Measurements from ENCODE around the gene MEIS2.

MEIS2 gene

DNA sequence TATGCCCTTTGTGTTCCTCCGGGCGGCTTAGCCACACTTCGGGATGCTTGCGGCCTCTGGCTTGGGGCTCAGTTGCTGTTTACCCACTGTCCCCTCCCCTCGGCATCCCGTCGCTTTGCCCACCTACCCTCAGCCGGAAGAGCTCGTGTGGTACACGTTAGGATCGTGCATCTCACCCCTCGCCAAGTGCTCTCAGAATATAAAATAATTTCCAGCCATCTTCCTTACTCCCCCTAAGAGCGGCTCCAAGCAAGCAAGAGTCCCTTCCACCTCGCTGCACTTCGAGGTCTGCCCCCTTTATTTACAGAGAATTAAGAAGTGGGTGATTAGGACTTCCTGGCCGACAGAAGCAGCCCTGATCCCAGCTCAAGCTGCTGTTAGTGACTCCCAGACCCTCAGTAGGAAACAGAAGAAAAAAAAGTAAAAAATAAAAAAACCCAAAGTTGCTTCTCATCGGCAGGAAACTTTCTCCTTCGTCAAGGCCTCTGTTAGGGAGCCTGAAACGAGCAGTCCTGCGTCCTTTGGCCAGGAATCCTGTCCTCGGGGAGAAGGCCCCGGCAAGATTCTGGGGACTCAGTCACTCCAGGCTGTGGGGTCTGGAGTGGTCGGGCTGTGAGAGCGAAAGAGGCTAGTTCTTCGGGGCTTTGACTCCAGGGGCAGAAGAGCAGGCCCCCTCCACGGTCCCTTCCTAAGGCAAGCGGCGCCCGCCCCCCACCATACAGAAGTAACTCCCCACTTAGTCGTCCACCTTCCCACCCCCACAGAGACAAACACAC lies 3.0 kb downstream of the MEIS2 start:
- DNase-seq: peak; percentile 42

DNA sequence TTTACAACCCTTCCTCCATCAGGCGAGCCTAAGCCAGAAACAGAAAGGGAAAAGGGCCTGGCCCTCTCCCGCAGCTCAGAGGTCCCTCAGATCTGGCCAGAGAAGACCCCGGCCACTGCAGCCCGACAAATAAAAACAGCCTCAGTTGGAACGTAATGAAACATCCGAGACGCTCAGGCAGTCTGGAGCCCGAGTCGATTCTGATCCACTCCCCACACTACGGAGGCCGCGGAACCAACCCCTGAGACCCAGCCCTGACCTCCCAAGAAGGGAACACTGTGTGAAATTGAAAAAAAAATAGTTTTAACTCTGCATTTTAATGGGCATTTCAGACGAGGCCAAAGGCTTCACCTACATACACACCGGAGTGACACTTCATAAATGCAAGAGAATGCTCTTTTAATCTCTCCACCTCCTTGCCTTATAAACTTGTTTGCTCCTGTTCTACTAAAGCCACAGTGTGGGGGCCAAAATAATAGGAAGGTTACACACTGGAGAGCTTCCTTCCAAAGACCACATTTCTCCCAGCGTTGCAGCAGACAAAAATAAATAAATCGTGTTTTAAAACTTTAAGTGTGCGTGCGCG lies 3.7 kb downstream of the MEIS2 start:
- DNase-seq: no peak

DNA sequence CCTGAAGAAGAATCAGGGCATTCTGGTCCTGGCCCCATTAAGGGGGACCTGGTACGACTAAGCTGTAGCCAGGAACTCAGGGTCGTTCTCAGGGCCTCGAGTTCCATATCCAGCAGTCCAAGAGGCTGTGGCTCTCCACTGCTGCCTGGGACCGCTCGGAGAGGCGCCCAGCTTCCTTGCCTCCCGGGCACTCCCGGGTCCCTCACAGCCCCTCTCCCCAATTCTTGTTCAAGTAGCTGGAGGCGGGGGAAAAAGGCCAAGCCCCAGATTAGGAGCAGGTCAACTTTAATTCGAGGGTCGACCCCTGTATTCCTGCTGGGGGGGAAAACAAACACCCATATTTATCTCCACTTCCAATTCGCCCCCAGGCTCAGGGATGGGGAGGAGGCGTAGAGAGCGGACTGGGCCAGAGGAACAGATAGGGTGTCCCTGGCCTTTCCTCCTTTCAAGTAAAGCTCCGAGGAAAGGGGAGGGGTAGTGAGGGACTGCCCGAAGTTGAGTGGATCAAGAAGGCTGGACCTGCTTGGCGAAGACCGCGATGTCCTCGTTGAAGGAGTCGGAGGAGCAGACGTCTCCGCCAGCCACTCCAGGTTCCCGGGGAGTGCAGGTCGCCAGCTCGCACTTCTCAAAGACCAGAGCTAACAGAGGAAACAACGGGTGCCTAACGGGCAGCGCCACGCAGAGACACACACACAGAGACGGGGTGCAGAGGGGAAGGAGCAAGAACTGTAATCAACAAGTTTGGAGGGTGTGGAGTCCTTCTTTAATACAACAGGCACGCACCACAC lies 4.4 kb downstream of the MEIS2 start:
- DNase-seq: no peak

DNA sequence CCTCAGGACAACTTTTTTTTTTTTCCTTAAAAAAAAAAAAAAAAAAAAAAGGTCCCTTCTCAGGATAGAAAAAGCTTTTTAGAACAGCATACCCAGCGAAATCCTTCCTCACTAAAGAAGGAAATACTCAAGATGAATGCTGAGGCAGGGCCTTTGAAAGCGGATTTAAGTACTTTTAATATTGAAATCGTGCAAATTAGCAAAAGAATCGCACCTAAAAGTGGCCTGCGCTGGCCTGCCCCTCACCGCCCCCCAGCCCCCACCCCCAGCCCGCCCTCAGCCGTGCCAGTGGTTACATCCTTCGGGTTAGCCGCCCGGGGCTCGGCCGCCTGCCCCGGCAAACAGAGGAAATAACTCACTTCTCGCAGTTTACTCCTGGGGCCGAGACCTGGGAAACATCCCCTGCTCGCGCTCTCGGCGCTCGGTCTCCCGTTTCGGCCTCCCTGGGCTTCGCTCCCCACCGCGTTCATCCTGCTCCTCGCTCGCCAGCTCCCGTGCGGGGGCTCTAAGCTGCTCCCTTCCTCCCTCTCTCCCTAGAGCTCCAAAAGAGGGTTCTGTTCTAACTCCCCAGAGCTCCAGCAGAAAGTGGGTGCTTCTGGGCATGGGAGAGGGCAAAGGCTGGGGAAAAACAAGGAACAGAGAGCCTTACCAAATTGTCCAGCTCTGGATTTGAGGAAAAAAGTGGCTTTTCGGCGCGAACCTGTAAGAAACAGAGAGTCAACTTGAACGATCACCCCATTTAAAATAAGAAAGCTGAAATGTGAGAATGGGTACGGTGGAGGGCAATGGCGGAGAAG lies 5.2 kb downstream of the MEIS2 start:
- no peak for DNase-seq

DNA sequence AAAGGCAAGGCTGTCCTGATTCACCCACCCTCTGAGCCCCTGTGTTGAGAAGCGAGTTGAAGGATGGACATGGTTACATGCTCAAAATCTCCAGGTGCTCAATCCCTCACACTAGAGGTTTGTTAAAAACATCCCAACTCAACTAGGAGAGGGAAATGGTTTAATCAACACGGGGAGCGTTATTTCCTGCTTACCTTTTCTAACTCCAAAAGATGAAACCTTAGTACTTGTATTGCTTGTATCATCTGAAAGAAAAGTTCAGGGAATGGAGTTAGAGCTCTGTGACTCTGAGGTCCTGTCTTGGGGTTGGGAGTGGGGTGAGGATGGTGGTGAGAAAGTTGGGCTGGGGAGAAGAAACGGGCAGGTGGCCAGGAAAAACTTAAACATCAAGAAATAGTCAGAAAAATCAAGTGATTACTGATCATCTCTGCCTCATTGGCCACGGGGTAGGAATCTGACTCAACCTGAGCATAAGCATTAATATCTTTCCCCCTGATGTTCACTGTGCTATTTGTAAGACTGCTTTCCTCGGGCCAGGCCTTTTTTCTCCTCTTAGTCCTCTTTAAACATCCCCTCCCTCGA lies 5.9 kb downstream of the MEIS2 start:
- DNase-seq: no peak

DNA sequence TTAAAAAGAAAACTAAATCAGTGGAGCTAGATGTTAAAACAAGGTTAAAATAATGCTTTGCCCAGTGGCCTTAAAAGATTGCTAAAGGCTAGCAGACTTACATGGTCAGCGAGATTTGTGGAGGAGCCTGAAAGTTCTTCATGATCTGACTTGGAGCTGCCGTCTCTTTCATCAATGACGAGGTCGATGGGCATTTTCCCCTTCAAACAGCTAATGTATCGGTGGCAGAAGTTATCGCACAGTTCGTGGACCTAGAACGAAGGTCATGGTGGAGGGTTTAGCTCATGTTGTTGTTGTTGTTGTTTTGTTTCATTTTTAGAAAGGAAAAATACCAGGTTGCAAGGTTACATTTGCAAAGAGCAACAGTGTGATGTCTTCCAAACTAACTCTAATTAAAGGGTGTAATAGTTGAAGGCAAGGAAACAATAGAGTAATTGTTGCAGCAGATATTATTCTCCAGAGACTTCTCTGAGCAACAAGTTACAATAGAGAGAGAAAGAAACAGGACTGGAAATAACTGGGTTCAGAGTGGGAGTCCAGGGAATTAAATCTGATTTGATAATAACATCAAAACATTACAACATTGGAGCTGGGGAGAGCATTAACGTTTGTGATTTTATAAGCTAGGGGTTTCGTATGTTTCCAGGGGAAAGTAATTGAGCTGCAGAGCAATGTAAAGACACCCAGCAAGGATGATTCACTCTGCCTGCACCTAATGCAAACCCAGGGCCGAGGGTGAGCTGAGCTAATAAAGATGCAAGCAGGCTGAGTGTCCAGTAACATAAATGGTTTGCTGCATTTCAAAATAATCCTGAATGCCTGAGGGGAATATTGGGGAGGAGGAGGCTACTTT lies 6.6 kb downstream of the MEIS2 start:
- no peak for DNase-seq

DNA sequence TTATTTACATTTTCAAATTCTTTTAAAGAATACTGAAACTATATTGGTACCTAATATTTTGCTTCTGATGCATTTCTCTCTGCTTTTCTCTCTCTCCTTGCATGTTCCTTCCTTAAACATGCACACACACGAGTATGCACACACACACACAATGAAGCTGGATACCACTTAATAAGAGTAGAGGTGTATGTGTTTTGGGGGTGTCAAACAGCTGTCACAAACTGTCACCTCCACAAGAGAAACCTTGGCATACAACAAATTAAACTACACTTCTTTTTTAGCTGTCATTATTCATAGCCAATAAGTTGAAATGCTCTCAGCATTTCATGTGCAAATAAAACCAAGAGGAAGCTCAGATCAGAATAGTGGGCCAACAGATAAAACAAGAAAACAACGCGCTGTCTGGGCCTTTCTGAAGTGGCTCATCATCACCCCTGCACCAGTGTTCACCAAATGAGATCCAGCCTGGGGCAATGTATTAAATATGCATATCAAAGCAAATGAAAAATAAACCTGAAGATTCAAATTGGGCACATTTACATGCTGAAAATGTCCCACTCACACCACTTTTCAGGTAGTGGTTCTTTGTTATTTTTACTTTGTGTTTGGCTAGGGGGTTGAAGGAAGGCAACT lies 9.7 kb downstream of the MEIS2 start:
- no peak for DNase-seq

DNA sequence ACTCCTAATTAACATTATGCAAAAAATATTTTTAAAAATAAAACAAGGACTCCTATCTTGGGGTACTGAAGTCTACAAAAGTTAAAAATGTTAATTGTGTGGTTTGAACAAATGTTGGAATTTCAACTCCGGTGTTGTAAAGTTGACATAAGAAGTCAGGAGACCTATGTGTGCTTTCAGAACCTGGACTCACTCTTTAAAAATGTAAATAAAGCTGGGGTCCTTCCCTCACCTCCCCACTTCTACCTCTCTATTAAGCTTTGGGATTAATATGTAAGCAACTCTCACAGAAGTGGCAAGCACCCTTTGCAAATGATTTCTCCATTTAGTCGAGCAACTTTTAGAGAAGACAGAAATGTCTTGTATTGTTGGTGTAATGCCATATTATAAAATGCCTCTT lies 11.9 kb downstream of the MEIS2 start:
- no peak for DNase-seq

DNA sequence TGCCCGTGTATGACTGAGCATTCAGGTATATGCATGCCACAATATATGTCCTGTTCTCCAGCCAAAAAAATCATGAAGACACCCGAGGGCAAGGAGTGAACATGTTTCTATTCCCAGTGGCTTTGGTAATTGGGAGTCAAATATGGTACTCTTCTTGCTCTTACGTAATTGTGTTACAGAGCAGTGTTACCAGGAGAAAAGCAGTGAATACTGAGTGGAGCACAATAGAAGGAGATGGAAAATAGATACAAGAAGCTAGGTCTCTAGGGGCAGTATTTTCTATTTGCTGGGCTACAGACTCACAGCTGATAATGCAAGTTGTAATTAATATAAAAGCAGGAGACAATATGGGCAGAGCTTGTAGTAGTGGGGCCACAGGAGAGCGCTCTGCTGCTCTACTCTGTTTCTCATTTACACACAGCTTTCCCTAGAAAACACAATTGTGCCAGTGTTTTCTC lies 13.2 kb downstream of the MEIS2 start:
- DNase-seq: no peak

DNA sequence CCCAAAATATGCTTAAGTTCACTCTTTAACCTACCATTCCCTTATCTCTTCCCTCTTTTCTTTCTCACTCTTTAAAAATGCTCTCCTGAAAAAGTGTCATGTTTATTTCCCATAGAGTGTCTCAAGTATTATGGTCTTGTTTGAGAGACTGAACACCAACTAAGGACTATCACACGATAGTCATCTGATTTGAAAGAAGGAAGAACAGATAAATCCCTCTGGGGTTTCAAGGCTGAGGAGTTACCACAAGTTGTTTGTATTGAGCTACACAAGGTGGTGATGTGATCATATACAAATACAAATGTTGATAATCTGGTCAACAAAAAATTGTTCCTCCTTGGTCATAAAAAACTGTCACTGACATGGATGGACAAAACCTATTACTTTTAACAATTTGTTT lies 13.8 kb downstream of the MEIS2 start:
- no peak for DNase-seq

DNA sequence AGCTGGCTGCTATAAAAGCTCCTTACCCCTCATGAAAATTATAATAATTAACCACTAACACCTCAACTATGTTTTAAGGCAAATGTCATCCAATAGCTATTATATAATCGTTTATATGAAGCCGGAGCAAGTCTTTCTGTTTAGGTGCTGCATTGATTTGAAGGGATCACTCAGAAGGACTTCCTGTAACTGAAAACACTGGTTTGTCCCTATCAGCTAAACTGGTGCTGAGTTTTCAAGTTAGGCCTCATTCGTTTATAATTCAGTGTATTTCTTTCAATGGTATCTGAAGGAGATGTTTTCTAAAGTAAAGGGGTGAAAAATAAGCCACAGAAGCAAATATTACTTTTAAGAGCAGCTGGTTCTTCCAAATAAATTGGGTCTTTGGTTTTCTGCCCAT lies 14.2 kb downstream of the MEIS2 start:
- no peak for DNase-seq

DNA sequence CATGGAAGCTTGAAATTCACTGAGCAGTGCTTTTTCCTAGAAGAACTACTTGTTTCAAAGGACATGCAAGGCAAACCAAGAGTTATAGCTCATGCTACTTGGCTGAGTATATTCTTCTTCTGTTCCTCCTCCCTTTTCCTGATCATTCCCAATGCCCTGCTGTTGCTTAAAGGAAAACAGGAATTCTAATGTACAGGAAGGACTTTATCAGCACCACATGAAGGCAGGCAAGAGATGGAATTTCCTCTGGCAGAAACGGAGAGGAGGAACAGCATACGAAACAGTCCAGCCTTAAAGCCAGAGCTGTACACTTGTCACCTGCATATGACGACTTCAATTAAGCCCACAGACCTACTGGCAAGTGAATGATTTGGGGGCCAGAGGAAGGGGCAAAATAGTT lies 15.7 kb downstream of the MEIS2 start:
- DNase-seq: no peak

DNA sequence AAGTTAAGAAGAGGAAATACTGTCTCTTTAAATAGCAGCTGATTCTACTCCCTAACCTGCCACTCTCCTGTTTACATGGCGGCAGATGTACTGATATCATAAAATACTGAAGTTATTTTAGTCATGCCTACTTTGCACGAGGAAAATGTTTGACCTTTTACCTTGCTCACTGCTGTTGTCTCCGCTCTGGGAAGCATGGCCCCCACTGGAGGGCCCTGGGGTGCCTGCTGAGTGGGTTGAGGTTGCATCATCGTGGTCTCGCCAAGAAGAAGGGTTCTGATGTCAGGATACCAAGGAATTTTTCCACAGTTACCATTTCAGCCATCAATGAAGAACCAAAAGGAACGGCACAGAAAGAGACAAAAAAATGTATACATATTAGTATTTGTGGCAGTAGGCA lies 16.7 kb downstream of the MEIS2 start:
- DNase-seq: no peak

DNA sequence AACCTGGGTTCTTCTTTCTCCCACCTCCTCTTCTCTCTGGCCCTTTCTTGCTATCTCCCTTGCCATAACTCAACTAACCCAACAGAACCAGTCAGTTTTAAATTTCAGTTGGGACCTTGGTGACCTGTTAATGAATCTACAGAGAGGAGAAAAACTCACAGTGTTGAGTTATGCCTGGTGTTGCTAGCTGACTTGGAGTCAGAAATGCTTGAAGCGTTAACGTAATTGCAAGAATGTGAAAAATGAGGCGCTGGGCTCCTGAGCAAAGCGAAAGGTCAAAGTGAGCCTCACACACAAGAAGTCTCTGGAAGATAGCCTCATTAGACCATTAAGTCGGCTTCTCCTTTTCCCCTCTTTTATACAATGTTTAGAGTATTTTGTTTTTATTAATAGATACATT lies 18.4 kb downstream of the MEIS2 start:
- DNase-seq: no peak

DNA sequence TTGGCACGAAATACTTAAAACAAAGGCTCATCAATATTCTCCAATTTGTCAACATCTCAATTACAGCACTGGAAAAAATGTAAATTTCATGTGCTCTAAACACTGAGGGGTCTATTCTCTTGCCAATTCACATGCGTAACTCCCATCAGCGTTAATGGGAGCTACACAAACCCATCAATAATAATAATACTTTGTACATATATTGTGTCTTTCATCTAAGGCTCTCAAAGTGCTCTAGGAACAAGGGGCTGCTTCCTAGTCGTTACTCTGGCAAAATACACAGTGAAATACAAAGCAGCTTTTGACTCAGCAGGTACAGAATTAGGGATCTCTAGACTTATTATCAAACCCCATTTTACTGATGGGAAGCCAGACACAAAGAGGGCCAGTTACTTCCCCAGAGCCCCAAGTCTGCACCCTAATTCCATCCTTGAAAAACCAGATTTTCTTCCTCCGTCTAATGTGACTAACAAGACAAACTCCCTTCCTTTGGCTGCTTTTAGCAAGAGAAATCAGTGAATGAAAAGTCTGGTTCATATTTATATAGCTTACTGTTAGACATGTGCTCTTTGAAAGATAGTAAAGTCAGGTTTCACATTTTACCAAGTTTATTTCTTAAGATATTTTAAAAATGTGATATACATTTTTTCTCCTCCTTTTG lies 20.0 kb downstream of the MEIS2 start:
- DNase-seq: no peak

DNA sequence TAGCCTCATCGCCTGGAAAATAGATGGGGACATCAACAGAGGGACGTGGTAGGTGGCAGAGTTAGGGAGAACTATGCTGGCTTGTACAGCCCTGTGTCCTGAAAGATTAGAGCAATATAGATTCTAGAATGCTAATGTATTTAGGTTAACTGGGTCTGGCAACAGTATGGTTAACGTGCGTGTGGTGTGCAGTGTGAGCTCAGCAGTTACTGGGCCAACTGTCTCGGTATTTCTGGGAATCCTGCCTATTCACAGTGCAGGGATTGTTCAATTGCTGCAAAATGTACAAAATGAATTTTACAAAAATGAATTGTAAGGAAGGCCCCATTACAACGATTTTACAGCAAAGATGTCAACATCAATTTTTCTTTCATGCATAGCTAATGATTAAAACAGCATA lies 20.6 kb downstream of the MEIS2 start:
- DNase-seq: peak; percentile 88

DNA sequence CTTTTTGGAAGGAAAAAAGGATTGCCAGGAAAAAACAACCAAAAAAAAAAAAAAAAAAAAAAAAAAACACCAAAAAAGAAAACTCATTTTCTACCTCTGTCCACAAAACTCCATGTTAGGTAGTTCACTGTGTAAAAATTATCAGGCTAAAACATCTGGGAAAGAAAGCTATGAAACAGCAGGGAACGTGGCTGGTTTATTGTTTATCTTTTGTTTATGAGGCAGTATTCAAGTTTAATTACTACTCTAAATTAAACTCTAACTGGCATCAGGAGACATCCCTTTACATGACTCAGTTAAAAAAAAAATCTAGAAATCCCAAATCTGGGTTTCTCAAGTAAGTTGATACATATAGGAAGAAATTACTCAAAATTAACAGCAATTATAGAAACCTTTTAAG lies 21.8 kb downstream of the MEIS2 start:
- no peak for DNase-seq

DNA sequence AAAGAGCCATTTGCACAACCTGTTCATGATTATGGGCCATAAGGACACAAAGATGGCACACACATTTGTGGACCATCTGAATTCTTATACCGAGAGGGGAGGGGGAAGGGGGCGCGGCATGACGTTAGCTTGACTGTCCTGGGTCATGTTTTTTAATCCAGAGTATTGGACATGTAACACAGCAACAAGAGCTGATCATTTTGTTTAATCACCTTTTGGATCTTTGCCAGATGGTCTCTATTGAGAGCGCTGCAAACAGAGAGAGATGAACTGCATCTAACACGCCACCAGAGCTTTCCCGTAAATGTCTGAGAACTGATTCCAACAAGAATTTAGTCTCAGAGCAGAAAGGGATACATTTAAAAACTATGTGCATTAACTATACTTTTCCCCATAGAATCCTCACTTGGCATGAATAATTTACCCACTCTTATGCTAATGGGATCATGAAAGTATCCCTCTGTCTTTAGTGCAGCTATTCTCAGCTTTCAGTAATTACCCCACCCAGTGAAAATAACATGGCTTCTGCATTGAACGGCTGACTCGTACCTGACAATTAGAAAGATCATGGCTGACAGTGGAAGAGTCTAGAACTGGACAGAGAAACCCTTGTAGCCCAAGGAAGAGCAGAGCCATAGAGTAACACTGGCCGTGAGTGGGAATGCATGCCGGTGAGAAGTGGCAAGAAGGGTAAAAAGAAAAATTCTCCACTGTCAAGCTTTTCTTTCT lies 22.6 kb downstream of the MEIS2 start:
- no peak for DNase-seq

DNA sequence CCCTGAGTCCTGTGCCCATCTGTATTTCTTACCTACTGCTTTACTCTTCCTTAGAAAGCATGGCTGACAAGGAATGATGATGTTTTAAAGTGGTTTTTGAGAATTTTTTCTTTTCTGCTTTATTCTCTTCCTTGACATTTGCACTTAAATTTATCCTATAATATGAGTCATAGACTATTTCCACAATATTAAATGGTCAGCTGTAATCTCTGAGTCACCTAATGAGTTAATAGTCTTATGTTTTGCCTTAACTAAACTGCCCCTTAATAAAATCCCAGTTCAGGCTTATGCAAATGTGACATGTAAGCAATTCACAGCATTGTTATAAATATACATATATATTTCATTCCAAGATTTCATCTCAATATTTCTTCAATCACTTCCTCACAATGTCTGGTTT lies 23.8 kb downstream of the MEIS2 start:
- DNase-seq: no peak

DNA sequence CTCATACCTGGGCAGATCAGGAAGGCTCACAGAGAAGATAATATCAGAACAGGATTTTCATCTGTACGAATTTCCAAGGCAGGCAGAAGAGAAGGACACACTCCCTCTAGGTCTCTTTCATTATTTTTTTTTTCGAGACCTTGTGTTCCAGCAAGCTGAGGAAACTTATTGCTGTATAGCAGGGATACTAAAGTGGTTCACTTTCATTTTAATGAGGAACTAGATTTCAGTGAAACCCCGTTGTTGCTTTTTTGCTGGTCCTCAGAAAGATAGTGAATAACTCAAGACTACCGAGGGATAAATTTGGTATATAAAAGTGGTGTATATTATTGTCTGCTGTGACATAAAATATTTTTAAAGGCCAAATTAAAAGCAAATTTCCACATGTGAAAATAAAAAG lies 24.6 kb downstream of the MEIS2 start:
- DNase-seq: no peak

Data from right hindlimb (tissue), 1 donor.